Thyroid gland (tissue), 4 donors: ENCODE measurements around the gene VSNL1.

Experiments
- POLR2A ChIP-seq, 2 donors: fragments of 450-650 bp; IDR thresholded peaks; one replicate each; pipeline ENCODE4 v1.6.1; 2017; ENCODE audit warnings: antibody characterized with exemption in 2 of 2, mild to moderate bottlenecking in 2 of 2, moderate library complexity in 1 of 2
- TF ChIP-seq, protein P1 (sequence below), 6 experiments: fragments of 200-600 bp in 3 of 6; fragments of 450-650 bp in 3 of 6; sonication (generic) in 3 of 6; IDR thresholded peaks; one replicate each; pipeline ENCODE4 v1.5.1; 2016 to 2019; ENCODE audit warnings: antibody characterized with exemption in 6 of 6, mild to moderate bottlenecking in 2 of 6, inconsistent platforms in 1 of 6, moderate library complexity in 1 of 6

DNA sequence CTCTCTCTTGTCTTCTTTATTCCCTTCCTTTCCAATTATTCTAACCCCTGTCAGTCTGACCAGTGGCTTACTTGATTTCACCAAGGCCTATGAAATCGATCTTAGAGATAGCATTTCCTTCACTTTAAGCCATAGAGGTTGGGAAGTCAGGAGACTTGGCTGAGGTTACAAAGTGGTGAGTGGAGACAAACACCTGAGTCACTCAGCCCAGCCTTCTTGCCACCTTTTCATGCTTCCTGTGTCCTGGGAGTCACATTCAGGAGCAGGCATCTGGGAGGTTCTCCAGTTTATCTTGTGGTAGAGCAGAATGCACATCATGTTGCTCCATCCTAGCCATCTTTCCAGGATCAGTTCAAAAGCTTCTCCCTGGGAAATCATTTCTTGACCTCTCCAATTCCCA, 59.1 kb downstream of the VSNL1 start:
- no peak for TF ChIP-seq POLR2A (IDR thresholded peaks at IDR 0.05)
- TF ChIP-seq, protein P1, sequence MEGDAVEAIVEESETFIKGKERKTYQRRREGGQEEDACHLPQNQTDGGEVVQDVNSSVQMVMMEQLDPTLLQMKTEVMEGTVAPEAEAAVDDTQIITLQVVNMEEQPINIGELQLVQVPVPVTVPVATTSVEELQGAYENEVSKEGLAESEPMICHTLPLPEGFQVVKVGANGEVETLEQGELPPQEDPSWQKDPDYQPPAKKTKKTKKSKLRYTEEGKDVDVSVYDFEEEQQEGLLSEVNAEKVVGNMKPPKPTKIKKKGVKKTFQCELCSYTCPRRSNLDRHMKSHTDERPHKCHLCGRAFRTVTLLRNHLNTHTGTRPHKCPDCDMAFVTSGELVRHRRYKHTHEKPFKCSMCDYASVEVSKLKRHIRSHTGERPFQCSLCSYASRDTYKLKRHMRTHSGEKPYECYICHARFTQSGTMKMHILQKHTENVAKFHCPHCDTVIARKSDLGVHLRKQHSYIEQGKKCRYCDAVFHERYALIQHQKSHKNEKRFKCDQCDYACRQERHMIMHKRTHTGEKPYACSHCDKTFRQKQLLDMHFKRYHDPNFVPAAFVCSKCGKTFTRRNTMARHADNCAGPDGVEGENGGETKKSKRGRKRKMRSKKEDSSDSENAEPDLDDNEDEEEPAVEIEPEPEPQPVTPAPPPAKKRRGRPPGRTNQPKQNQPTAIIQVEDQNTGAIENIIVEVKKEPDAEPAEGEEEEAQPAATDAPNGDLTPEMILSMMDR (IDR thresholded peaks at IDR 0.05): no peak
